HG03045 (cell line): ENCODE results near the gene PPIL1.

Source experiments
- ATAC-seq: cut with Tn5 transposase; IDR thresholded peaks from one replicate; pipeline ENCODE4 v1.9.1; 2021; ENCODE audit warnings: mild to moderate bottlenecking, moderate library complexity; ENCODE audit not compliant: unreplicated experiment

Gene PPIL1

DNA sequence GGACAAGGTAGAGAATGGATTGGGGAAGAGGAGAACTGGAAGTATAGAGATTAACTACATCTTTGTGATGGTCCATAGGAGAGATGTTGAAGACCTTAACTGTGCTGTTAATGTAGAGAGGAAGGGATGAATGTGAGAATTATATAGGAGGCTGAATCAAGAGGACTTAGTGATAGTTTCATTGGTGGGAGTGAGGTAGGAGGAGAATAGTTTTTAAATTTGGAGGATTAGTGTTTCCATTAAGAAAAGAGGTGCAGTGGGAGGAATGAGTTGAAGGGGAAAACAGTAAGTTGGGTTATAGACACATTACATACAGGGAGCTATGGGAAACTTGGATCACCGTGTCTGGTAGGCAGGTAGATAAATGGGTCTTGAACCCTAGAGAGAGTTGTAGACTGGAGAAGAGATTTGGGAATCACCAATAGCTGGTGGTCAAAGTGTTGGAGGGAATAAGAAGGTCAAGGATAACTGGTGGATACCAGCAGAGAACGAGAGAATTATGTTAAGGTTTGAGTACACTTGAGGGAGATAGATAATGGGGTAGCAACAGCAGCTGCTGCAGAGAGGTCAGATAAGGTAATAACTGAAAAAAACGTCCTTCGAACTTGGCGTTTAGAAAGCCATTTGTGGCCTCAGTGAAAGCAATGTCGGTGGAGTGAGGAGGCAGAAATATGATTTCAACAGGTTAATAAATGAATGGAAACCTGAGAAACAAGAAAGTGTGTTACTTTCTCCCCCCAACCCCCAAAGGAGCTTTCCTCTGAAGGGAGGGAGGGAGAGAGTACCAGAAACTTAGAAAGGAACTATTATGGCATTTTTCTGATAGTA, 14.3 kb upstream of the PPIL1 start:
- ATAC-seq = no peak

DNA sequence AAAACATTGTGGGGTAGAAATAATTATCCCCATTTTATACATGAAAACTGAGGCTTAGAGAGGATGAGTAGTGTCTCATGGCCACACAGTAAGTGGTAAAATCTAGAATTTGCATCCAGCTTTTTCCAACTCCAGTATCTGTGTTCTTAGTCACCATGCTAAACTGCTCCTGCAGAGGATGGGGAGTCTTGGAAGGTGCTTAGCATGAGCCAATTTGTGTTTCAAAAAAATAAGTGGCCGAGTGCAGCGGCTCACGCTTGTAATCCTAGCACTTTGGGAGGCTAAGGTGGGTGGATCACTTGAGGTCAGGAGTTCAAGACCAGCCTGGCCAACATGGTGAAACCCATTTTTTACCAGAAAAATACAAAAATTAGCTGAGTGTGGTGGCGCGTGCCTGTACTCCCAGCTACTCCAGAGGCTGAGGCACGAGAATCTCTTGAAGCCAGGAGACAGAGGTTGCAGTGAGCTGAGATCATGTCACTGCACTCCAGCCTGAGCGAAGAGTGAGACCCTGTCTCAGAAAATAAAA, 13.6 kb upstream of the PPIL1 start:
- no peak for ATAC-seq

DNA sequence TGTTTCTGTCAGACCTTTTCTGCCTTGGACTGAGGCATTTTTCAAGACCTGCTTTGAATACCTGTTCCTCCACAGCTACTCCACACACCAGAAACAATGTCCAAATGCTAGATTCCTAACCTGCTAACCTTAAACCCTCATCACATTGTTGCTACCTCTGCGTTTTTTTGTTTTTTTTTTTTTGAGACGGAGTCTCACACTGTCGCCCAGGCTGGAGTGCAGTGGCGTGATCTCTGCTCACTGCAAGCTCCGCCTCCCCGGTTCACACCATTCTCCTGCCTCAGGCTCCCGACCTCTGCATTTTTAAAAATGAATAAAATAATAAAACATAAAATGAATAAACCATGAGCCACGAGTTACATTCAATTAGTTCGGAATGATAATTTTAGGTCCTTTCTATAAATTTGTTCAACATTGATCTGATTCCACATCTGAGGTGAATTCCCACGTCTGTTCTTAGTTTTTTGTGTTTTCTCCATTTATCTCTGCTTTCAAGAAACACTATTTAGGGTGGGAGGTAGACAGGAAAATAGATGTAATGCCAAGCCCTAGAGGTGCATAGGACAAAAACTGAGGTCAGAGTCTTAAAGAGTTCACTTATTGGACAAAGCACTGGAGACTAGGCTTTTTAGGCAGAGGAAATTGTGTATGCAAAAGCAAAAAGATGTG, 12.5 kb upstream of the PPIL1 start:
- ATAC-seq = no peak

DNA sequence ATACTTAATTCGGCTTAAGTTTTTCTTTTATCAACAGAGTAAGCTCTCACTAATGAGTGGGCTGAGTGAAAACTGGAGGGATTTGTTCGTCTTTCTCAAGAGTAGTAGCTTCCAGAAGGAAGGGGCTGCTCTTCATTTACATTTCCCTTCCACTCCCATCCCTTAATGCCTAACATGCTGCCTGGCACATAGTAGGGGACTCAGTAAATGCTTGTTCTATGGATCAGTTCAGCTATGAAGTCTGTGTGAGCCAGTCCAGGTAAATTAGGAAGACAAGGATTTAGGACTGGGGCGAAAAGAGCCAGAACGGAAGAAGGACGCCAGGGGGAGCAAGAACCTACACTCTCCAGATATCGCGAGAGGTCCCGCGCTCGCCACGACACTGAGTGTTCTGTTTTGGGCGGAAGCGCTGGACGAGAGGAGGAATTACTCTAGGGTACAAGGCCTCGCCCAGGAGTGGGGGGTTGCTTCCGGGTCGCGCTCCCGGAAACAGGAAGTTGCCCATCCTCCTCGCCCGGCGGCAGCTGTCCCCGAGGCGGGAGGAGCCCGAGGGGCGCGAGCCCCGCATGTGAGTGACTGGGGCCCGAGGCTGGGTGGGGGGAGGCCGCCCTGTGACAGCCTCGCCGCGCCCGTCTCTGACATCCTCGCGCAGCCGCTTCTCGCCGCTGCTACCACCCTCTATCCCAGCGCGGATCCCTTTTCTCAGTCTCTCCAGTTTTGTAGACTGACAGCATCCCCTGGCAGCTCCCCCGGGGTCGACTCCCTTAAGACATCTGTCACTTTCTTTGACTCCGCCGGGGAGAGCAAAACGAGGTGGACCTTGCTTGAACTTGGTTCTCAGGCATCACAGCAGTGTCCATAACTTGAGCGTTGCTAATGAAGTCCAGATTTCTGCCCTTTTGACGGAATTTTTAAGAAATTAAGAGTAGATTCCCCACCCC, 11.1 kb upstream of the PPIL1 start, which contains the start of gene C6orf89:
Gene C6orf89, plus strand, starts transcription at position 492 of the 941 bp plus-strand sequence. CDS start 13,493 bp downstream, outside the sequence.
- ATAC-seq = peak; percentile 98

DNA sequence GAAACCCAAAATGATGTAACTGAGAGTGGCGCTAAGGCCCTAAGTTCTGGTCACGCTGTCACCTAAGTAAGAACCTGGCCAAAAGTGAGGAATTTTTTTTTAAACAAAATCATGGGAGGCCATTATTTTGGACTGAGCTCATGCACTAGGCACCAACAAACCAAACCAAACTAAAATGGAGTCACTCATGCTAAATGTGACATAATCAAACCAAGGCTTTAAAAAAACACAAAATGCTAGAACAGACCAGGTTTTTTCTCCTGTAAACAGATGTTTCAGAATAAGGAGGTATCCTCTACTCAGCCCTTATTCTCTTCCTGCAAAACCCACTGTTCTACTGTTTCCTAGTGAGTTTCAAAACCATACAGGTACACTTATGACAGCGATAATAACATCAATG, 10.0 kb upstream of the PPIL1 start:
- ATAC-seq = no peak

DNA sequence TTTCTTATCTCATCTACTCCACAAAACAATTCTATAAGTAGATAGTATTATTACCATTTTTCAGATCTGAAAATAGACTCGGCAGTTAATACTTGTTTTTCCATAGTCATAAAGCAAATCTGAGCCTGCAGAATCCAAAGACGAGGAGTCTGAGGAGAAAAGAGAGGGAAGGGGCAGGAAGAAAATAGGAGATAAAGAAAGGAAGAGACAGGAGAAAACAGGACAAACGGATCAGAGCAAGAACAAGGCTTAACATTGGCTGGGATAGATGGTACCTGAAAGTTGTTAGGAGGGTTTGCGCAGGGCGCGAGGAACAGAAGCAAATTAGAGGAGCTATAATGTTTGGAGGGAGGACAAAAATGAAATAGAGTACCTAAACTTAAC, 639 bp upstream of the PPIL1 start:
- no peak for ATAC-seq

DNA sequence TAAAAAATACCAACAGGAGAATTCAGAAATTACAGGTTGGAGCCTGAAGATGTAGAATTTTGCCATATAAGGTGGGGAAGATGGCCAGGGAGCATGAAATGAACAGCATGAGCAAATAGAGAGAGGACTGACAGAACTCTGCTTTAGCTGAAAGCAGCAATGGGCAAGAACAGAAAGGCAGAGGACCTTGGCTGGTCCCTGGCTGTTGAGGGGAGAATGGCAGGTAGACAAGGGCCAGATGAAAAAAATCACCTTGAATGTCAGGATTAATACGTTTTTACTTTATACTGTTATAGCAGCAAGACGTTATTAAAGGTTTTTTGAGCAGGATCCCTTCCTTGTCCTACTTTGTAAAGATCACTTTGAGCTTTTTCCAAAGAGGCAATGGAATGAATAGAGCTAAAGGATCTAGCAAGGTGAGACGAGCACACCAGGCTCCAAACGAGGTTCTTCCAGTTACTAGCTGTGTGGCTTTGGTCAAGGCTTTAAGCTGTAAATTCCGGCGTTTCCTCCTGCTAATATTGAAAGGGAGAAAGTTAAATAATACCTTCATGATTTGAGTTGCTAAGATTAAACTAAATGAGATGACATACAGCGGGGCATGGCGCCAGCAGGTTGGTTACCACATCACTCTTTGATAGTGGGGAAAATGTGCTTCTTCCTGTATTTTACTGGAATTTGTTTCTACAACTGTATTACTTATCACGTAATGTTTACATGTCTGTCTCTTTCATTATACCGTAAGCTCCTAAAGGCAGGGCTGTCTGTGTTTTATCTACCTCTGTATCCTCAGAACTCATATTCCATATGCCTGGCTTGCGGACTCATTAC, 776 bp downstream of the PPIL1 start:
- no peak for ATAC-seq

DNA sequence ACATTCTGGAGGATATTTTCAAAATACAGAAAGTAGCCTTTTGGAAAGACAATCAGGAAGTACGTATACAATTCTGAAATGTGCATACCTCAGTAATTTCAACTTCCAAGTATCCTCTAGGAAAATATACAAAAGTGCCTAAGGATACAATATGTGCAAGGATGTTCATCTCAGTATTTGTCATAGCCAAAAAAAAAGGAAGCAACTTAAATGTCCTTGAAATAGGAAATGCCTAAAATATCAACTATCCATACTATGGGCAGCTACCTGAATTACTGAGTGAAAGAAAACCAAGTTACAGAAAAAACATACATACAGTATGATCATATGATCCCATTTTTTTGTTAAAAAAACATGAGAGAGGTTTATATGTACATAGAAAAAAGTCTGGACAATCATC, 1.5 kb downstream of the PPIL1 start:
- ATAC-seq = no peak

DNA sequence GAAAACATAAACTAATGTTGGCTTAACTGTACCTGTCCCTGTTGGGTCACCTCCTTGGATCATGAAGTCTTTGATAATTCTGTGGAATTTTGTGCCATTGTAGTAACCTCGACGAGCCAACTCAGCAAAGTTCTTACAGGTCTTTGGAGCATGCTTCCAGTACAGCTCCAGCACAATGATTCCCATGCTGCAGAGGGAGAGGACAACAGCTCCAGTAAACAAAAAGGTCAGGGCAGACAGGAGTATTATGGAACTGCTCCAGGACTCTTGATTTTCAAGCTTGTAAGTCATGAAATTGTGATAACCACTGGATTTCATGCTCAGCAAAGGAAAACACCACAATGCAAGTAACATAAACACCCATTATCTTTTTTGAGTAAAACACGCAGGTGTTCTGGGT, 2.9 kb downstream of the PPIL1 start:
- no peak for ATAC-seq

DNA sequence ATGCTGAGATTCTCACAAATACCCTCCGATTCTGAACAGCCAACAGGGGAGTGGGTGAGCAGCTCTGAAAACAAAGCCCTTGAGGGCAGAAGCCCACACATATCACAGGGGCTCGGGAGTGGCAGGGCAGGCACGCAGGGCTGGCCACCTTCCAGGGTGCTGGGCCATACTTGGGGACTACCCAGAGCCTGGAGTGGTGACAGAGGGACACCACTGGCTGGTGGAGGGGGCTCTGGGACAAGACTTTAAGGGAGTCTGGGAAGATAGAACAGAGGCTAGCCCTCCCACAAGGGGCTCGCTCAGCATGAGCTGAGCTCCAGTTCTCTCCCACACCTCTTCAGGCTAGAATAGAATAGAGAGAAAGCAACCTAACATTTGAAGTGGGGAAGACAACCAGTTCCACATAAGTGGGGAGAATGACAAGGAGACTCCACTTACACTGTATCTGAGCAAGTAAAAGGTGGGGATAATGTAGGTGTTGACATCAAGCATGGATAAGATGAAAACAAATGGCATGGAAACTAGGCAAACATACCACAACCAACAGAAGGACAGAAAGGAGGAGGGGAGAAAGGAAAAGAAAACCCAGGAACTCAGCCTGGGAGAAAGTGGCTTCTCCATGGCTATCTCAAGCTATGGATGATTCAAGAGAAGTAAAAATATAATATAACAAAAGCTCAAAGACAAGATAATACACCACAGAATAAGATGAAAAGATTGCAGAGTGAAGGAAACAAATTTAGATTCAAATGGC, 7.0 kb downstream of the PPIL1 start:
- ATAC-seq = no peak

DNA sequence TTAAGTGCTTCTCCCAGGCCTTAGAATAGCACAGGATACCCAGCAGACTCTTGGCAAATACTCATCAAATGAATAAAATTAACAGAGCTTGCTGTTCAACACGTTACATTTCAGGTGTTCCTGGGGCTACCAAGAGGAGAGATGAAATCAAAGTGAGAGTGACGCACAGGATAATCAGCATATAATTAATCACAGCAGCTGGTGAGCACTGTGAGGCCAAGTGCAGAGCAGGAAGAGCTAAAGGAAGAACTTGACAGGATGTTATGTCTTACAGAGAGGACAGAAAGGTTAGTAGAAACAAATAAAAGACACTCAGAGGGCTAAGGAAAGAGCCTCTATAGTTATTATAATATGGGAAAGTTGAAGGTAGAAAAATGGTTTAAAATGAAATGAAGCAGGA, 8.8 kb downstream of the PPIL1 start:
- ATAC-seq = no peak

DNA sequence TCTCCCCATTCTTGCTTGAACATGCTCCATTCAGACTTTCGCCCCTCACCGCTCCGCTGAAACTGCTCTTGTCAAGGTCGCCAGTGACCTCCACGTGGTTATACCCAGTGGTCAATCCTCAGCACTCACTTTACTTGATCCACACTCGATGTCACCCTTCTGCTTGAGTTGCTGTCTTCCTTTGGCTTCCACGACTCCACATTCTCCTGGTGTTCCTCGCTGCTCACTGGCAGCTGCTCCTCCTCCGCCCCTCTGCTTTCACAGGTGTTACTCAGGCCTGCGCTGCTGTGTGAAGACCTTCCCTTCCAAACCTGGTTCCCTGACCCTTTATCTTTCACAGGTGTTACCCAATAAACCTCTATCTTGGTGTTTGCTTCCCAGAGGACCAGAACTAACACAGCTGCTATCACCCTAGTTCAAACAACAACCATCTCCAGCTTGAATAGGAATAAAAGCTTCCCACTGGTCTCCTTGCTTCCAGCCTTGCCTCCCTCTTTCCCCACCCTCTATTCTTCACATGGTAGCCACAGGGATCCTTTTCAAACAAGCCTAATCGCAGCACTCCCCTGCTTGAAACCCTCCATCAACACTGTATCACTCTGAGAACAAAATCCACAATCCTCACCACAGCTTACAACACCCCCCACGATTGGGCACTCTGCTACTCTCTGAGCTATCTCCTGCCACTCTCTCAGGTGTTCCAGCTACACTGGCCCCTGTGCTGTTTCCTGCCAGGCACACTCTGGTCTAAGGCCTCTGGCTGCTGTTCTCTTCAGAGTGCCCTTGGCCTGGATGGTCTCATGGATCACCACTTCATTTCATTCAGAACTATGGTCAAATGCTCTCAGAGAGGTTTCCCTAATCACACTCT, 10.7 kb downstream of the PPIL1 start:
- ATAC-seq = no peak

DNA sequence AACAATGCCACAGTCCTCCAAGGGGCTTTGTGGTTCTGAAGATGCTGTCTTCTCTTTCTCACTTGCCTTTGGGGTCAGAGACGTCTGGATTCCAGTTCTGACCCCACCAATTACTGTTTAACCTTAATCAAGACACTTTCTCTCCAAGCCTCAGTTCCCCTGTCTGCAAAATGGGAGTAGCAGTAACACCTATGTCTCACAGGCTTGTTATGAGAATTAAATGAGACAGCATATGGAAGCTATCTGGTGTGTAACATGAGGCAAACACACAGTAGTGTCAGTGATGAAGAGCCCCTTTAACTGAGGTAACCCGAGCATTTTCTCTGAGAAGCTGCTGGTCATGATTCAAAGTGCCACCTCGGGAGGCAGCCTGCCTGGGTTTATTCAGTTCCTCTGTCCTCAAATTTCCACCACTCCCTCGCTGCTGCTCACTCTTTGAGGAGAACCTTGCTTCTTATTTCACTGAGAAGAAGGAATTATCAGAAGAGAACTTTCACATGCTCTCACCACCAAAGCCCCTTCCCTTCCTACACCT, 11.7 kb downstream of the PPIL1 start:
- no peak for ATAC-seq

DNA sequence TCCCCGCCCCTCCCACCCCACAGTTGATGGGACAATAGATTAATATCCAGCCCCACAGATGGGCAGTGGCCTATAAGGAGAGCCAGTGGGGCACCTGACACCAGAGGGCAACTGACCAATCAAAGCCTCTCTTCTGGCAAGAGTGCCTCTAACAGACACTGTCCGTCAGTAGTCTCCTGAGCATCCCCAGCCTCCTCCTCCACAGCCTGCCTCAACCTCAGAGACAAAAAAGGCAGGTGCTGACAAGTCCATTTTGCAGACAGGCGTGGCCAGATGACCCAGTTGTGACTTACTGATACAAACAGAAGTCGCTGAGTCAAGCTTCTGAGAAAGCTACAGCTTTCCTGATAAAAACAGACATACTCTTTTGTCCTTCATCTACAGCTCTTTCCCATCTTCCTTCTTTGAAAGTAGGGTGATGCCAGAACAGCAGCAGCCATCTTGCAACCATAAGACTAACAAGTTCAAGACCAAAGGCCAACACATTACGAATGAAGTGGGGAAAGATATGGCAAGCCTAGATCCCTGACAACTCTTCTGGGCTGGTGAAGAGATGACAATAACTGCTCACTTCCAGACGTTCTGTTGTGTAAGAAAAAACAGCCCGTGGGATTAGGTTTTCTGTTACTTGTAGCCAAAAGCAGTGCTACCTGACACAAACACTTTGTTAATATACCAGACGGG, 12.3 kb downstream of the PPIL1 start:
- ATAC-seq = no peak

DNA sequence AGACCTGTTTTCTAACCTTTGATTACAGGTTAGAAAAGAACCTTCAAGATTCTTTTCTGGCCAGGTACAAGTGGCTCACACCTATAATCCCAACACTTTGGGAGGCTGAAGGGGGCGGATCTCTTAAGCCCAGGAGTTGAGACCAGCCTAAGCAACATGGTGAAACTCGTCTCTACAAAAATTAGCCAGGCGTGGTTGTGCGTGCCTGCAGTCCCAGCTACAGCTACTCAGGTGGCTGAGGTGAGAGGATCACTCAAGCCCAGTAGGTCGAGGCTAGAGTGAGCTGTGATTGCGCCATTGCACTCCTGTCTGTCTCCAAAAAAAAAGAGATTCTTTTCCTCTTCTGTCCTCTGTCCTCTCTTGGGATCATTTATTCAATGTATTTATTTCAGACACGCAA, 14.5 kb downstream of the PPIL1 start:
- no peak for ATAC-seq

DNA sequence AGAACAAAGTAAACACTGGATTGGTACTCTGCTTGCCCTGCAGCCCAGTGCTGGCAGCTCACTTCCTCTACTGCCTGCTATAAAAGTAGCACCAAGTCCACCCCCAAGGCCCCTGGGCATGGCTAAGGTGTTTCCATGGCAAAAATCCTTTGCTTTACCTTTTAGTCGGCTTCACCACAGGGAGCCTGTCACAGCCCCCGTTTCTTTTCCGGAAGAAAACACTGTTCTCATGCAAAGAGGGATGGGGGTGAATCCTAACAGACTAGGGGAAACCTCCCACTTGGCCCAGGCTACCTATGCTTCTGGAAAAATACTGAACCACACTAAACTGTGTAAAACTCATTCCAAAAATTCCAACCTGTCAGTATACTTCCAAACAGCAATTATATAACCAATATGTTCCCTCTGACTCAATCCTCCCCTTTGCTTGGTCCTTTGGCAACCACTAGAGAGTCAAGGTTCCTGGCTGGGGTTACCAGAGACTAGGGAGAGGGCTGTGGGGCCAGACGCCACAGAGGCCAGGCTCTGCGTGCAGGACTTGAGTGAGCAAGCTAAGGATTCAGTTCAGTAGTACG, 16.1 kb downstream of the PPIL1 start:
- ATAC-seq = no peak

DNA sequence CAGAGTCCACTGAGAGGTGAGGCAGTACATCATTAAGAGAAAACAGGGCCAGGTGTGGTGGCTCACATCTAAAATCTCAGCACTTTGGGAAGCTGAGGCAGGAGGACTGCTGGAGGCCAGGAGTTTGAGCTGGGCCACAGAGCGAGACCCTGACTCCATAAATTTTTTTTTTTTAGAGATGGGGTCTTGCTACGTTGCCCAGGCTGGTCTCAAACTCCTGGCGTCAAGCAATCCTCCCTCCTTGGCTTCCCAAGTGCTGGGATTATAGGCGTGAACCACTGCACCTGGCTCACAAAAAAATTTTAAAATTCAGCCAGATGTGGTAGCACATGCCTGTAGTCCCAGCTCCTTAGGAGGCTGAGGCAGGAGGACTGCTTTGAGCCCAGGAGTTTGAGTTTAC, 17.3 kb downstream of the PPIL1 start:
- no peak for ATAC-seq
